Neural cell (in vitro differentiated cells): ENCODE measurements around the gene ILF2.

Experiments used
- EP300 ChIP-seq: fragments of 450-650 bp; conservative IDR thresholded peaks from 2 replicates; pipeline ENCODE4 v1.6.1; 2014; ENCODE audit warnings: antibody characterized with exemption, mild to moderate bottlenecking, moderate library complexity; ENCODE audit not compliant: poor library complexity, severe bottlenecking
- EZH2 ChIP-seq: fragments of 200-600, 300-800 bp; shearing (Covaris generic), sonication (generic); IDR thresholded peaks from 2 replicates; pipeline ENCODE4 v1.6.1; 2014; ENCODE audit warnings: antibody characterized with exemption, low read length, borderline replicate concordance, mild to moderate bottlenecking; ENCODE audit not compliant: insufficient read depth, poor library complexity, severe bottlenecking
- POLR2AphosphoS5 ChIP-seq: IDR thresholded peaks from 2 replicates; pipeline ENCODE4 v1.6.1; 2012
- RAD21 ChIP-seq: fragments of 450-650 bp; conservative IDR thresholded peaks from 2 replicates; pipeline ENCODE4 v1.6.1; 2014; ENCODE audit warnings: antibody characterized with exemption, mild to moderate bottlenecking, moderate library complexity
- TAF1 ChIP-seq: IDR thresholded peaks from 2 replicates; pipeline ENCODE4 v1.6.1; 2012; ENCODE audit warnings: low read depth
- TF ChIP-seq, protein P1 (sequence below): fragments of 450-650 bp; IDR thresholded peaks from 2 replicates; pipeline ENCODE4 v1.5.1; 2014; ENCODE audit warnings: antibody characterized with exemption, mild to moderate bottlenecking, moderate library complexity; ENCODE audit not compliant: poor library complexity, severe bottlenecking
- TF ChIP-seq, protein P2 (sequence below): IDR thresholded peaks from 2 replicates; pipeline ENCODE4 v1.6.1; 2012; ENCODE audit warnings: borderline replicate concordance

DNA sequence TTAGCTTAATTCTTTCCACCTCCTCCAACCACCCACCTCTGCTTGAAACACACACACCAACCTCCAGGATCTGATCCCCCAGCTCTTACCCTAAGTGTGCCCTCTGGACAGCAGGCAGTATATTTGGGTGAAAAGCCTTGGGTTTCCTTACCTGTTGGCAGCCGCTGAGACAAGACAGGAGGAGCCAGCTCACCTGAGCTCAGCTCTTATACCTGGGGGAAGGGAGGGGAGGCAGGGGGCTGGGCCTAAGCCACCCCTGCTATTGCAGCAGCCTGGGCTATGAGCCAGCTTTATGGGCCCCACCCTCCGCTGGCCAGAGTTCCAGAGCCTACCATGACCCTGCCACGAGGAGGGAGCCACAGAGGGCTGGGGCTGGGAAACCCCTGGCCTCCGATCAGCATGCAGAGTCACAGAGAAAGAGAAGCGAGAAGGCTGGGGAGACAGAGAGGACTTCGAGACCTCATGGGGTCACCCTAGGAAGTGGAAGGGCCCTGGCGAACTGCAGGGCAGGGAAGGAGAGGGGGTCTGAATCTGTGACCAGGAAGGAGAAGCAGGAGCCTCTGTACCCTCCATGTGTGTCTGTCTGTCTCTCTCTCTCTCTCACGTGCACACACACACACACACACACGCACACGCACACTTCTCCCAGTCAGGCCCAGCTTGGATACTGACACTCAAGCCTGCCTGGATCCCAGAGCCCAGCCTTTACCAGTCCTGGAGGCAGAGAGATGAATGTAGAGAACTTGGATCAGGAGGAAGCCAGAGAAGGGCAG lies 54.5 kb downstream of the ILF2 start, which contains the start of gene S100A14:
- TF ChIP-seq, protein P1, sequence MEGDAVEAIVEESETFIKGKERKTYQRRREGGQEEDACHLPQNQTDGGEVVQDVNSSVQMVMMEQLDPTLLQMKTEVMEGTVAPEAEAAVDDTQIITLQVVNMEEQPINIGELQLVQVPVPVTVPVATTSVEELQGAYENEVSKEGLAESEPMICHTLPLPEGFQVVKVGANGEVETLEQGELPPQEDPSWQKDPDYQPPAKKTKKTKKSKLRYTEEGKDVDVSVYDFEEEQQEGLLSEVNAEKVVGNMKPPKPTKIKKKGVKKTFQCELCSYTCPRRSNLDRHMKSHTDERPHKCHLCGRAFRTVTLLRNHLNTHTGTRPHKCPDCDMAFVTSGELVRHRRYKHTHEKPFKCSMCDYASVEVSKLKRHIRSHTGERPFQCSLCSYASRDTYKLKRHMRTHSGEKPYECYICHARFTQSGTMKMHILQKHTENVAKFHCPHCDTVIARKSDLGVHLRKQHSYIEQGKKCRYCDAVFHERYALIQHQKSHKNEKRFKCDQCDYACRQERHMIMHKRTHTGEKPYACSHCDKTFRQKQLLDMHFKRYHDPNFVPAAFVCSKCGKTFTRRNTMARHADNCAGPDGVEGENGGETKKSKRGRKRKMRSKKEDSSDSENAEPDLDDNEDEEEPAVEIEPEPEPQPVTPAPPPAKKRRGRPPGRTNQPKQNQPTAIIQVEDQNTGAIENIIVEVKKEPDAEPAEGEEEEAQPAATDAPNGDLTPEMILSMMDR, result no peak
- TF ChIP-seq TAF1, result no peak
- no peak for TF ChIP-seq POLR2AphosphoS5
- TF ChIP-seq, protein P2, sequence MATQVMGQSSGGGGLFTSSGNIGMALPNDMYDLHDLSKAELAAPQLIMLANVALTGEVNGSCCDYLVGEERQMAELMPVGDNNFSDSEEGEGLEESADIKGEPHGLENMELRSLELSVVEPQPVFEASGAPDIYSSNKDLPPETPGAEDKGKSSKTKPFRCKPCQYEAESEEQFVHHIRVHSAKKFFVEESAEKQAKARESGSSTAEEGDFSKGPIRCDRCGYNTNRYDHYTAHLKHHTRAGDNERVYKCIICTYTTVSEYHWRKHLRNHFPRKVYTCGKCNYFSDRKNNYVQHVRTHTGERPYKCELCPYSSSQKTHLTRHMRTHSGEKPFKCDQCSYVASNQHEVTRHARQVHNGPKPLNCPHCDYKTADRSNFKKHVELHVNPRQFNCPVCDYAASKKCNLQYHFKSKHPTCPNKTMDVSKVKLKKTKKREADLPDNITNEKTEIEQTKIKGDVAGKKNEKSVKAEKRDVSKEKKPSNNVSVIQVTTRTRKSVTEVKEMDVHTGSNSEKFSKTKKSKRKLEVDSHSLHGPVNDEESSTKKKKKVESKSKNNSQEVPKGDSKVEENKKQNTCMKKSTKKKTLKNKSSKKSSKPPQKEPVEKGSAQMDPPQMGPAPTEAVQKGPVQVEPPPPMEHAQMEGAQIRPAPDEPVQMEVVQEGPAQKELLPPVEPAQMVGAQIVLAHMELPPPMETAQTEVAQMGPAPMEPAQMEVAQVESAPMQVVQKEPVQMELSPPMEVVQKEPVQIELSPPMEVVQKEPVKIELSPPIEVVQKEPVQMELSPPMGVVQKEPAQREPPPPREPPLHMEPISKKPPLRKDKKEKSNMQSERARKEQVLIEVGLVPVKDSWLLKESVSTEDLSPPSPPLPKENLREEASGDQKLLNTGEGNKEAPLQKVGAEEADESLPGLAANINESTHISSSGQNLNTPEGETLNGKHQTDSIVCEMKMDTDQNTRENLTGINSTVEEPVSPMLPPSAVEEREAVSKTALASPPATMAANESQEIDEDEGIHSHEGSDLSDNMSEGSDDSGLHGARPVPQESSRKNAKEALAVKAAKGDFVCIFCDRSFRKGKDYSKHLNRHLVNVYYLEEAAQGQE, result no peak
- TF ChIP-seq EZH2, result no peak
- TF ChIP-seq EP300, result no peak
- no peak for TF ChIP-seq RAD21
